Ovary (tissue), 3 donors: ENCODE results near the gene DBT.

Experiments used
- CTCF ChIP-seq, 3 donors: fragments of 450-650 bp in 2 of 3; fragments of 200-600 bp in 1 of 3; IDR thresholded peaks; one replicate each; pipeline versions ENCODE4 v1.5.1 to v1.8.0; 2016 to 2022; ENCODE audit warnings: antibody characterized with exemption in 3 of 3, mild to moderate bottlenecking in 1 of 3
- EP300 ChIP-seq: sonication (generic); formaldehyde crosslinking; IDR thresholded peaks from one replicate; pipeline ENCODE4 v1.6.1; 2017; ENCODE audit warnings: antibody characterized with exemption
- POLR2A ChIP-seq: fragments of 450-650 bp; IDR thresholded peaks from one replicate; pipeline ENCODE4 v1.6.1; 2017; ENCODE audit warnings: antibody characterized with exemption, mild to moderate bottlenecking, moderate library complexity
- donor health status: DM: no; HTN: no; CAD: no.

DNA sequence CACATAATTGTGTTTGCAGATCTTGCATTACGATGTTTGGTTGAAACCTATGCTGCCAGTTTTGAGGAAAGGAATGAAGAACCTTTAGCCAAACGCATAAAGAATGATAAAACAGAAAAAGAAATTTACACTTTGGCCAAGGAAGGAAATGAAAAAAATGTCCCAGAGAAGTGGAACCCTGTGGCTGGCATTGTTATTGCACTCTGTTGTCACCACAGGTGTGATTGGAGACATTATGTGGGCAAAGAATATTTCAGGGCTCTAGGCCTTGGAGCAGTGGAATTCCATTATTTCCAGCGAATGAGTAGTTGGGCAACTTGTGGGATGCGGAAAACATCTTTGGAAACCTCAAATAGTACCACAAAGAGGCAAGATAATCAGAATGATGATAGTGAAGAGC, 101.8 kb downstream of the DBT start:
- no peak for TF ChIP-seq CTCF (IDR thresholded peaks at IDR 0.05)
- TF ChIP-seq EP300: no peak
- TF ChIP-seq POLR2A: no peak
